HFF-Myc (cell line): ENCODE measurements around the gene TASOR2.

Experiments used
- DNase-seq: peaks from one replicate; pipeline ENCODE4 v3.0.0-alpha.2; 2011; ENCODE audit warnings: low read depth; ENCODE audit errors: extremely low read depth
- H3K4me3 ChIP-seq: replicated peaks from 2 replicates; pipeline ENCODE4 v1.5.1; 2011; ENCODE audit warnings: low read depth, mild to moderate bottlenecking, control low read depth, low read length
- TF ChIP-seq, protein P1 (sequence below): IDR thresholded peaks from 2 replicates; pipeline ENCODE4 v1.5.1; 2012; ENCODE audit warnings: mild to moderate bottlenecking, low read depth, low read length, control low read depth; ENCODE audit errors: missing control alignments

TASOR2 gene

DNA sequence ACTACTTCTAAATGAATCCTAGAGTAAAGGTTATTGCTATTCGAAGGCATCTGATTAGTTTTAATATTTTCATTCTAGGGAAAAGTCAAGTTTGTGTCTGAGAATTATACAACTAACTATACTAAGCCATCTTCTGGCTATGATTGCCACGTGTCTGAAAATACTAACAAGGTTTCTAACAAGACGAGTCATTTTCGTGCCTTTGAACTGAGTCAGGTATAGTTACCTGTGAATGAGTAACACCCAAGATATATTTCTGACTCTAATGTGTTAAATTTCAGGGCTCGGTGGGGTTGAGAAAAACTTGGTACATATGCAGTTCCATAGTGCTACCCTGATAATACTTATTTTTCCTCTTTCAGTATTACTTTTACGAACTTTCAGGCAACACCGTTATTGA lies 35.5 kb downstream of the TASOR2 start:
- no peak overlapping the region for H3K4me3 ChIP-seq
- no peak for DNase-seq
- TF ChIP-seq, protein P1, sequence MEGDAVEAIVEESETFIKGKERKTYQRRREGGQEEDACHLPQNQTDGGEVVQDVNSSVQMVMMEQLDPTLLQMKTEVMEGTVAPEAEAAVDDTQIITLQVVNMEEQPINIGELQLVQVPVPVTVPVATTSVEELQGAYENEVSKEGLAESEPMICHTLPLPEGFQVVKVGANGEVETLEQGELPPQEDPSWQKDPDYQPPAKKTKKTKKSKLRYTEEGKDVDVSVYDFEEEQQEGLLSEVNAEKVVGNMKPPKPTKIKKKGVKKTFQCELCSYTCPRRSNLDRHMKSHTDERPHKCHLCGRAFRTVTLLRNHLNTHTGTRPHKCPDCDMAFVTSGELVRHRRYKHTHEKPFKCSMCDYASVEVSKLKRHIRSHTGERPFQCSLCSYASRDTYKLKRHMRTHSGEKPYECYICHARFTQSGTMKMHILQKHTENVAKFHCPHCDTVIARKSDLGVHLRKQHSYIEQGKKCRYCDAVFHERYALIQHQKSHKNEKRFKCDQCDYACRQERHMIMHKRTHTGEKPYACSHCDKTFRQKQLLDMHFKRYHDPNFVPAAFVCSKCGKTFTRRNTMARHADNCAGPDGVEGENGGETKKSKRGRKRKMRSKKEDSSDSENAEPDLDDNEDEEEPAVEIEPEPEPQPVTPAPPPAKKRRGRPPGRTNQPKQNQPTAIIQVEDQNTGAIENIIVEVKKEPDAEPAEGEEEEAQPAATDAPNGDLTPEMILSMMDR, result no peak

DNA sequence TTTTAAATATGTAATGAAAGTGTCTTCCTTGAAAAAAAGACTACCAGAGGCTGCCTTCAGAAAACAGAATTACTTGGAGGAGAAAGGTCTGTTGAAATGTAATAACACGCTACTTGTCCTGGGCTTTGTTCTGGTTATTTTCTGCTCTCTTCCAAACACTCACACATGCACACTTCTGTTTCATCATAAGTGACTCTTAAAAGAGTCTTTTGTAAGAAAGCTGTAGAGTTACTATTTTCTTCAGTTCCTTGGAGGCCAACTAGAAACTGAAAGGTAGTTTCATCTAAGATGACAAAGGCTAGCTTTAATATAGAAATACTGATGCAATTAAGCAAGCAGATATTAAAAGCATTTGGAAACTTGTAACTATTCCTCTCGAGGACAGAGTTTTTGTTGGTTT lies 39.1 kb downstream of the TASOR2 start:
- no peak overlapping the region for H3K4me3 ChIP-seq
- TF ChIP-seq, protein P1, result no peak
- no peak for DNase-seq

DNA sequence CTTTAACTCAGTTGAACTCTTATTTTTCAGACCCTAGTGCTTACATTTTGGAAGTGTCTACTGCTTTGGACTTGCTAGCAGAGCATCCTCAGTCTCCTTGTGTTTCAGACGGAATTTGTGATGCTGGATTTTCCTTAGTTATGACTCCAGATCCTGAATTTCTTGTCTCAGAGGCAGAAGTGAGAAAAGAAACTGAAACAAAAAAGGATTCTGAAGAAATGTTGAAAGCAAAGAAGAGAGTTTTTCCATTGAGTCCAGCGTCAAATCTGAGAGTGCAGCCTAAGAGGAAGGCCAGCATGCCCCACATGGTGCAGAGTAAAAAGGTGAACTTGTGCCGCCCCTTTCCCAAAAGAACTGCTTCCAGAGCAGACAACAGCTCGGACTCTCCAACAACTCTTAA lies 46.1 kb downstream of the TASOR2 start:
- TF ChIP-seq, protein P1, result no peak
- H3K4me3 ChIP-seq, result no peak overlapping the region
- no peak for DNase-seq

DNA sequence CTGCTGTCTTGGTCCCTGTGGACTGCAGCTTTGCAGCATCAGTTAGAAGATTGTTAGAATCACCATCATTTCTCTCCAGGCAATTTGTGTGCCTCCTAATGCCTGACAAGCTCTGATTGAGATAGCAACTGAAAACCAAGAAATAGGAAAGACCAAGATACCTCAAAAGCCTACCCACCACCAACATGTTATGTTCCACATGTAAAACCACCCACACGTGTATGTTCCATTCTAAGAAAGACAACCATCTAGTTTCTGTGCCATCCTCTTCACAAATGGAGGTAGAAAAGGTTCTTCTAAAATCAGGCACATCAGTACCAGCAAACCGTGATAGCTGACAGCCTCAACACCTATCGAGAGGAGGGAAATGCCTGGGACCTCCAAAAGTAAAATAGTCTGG lies 46.9 kb downstream of the TASOR2 start:
- TF ChIP-seq, protein P1, result no peak
- no peak for DNase-seq
- H3K4me3 ChIP-seq, result no peak overlapping the region

DNA sequence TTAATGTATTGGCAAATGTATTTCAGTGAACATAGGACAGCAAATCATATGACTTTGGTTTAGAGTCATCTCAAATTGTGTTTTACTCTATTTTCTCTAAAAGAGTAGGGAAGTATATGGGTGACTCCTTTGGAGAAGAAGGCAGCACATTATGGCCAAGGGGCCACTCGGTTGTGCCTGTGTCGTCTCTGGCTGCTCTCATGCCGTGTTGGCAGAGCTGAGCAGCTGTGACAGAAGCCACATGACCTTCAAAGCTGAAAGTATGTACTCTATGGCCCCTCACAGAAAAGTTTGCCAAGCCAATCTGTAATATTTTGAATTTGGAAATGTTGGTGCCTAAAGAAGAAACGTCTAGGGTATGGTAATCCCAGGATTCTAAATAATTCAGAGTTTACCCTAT lies 47.5 kb downstream of the TASOR2 start:
- TF ChIP-seq, protein P1, result no peak
- no peak overlapping the region for H3K4me3 ChIP-seq
- DNase-seq, result no peak
